NT2/D1 (cell line): ENCODE measurements around the gene EEF1E1.

ENCODE experiments used
- SUZ12 ChIP-seq: IDR thresholded peaks from 2 replicates; pipeline ENCODE4 v1.6.1; 2011; ENCODE audit not compliant: insufficient read length, insufficient read depth; ENCODE audit errors: extremely low read depth
- YY1 ChIP-seq: IDR thresholded peaks from 2 replicates; pipeline ENCODE4 v1.6.1; 2011; ENCODE audit not compliant: insufficient read length, insufficient read depth

DNA sequence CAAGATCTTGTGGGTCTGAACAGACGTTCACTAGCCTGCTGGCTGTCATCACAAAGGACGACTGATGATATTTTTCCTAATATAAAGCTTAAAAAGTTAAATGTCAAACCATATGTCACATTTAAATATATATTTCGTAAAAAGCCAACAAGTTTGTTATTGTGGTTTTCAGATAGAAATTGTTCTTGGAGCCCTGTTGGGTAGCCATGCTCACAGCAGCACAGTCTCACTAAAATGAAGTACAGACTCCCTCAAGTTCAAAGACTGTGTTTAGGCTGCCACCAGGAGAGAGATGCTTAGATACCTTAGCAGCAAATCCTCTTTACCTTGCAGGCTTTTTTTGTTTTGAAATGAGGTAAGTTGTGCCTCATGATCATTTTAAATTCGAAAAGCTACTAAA, 17.8 kb downstream of the EEF1E1 start:
- TF ChIP-seq YY1 (no peak), SUZ12 (no peak)
